GM21717 (cell line): Measurements from ENCODE around the gene OR1L8.
"Not testable (repeated sequence)": the region's sequence is repeated elsewhere in the genome, so short reads cannot be mapped to it uniquely, and the experiment has no call there.

Experiments
- ATAC-seq: cut with Tn5 transposase; IDR thresholded peaks from one replicate; pipeline ENCODE4 v1.9.1; 2021; ENCODE audit warnings: mild to moderate bottlenecking, moderate library complexity; ENCODE audit not compliant: unreplicated experiment

The OR1L8 gene

GRCh38 chr9:122583284-122583683, at the start of gene OR1L8:
OR1L8 (minus strand) TSS chr9:122583384; CDS start chr9:122568477, 14,907 bp downstream.
- ATAC-seq: not testable (repeated sequence)

GRCh38 chr9:122619996-122620395, 36.8 kb upstream of the OR1L8 start:
- no peak for ATAC-seq

GRCh38 chr9:122614362-122614761, 31.2 kb upstream of the OR1L8 start, which contains the start of gene OR1Q1:
OR1Q1 (plus strand) TSS chr9:122614738; CDS start chr9:122614738, 0 bp downstream.
- no peak for ATAC-seq

GRCh38 chr9:122609804-122610203, 26.6 kb upstream of the OR1L8 start:
- no peak for ATAC-seq

- ATAC-seq: no peak
Measured at GRCh38 chr9:122606587-122606986, 23.4 kb upstream of the OR1L8 start.

GRCh38 chr9:122605691-122606090, 22.5 kb upstream of the OR1L8 start:
- no peak for ATAC-seq

GRCh38 chr9:122580360-122580759, 2.8 kb downstream of the OR1L8 start:
- no peak for ATAC-seq

- ATAC-seq: no peak
Measured at GRCh38 chr9:122579874-122580273, 3.3 kb downstream of the OR1L8 start.

- no peak for ATAC-seq
Measured at GRCh38 chr9:122572456-122572855, 10.7 kb downstream of the OR1L8 start.

GRCh38 chr9:122567901-122568300, 15.3 kb downstream of the OR1L8 start:
- ATAC-seq: no peak

- no peak for ATAC-seq
Measured at GRCh38 chr9:122562134-122562760, 20.9 kb downstream of the OR1L8 start.

GRCh38 chr9:122561446-122561845, 21.7 kb downstream of the OR1L8 start:
- ATAC-seq: no peak

GRCh38 chr9:122552812-122553211, 30.4 kb downstream of the OR1L8 start, which contains the start of gene OR1N2:
OR1N2 (plus strand) TSS chr9:122553112; CDS start chr9:122553212, 100 bp downstream.
- ATAC-seq: no peak

- no peak for ATAC-seq
Measured at GRCh38 chr9:122551371-122551770, 31.8 kb downstream of the OR1L8 start.

- ATAC-seq: no peak
Measured at GRCh38 chr9:122546196-122546595, 37.0 kb downstream of the OR1L8 start.

- no peak for ATAC-seq
Measured at GRCh38 chr9:122538757-122539156, 44.4 kb downstream of the OR1L8 start.

- ATAC-seq: not testable (repeated sequence)
Measured at GRCh38 chr9:122537066-122537465, 46.1 kb downstream of the OR1L8 start.

- ATAC-seq: no peak
Measured at GRCh38 chr9:122536134-122536533, 47.0 kb downstream of the OR1L8 start.

GRCh38 chr9:122531157-122531556, 52.0 kb downstream of the OR1L8 start:
- not testable (repeated sequence) for ATAC-seq

- ATAC-seq: no peak
Measured at GRCh38 chr9:122527193-122527592, 56.0 kb downstream of the OR1L8 start, which contains the start of gene OR1N1. OR1N1 (minus strand) TSS chr9:122527293; CDS start chr9:122527293, 0 bp downstream.

- ATAC-seq: no peak
Measured at GRCh38 chr9:122526602-122527001, 56.6 kb downstream of the OR1L8 start.

- ATAC-seq: no peak
Measured at GRCh38 chr9:122519376-122519775, 63.8 kb downstream of the OR1L8 start.

GRCh38 chr9:122518841-122519240, 64.3 kb downstream of the OR1L8 start, which contains the start of gene OR1J4:
OR1J4 (plus strand) TSS chr9:122519141; CDS start chr9:122519141, 0 bp downstream.
- no peak for ATAC-seq
